Fibroblast of gingiva (primary cell): ENCODE measurements around the gene GPR78.

Source experiments
- DNase-seq: peaks from one replicate; pipeline ENCODE4 v3.0.0-alpha.2; 2011; ENCODE audit warnings: low read depth

GPR78 gene, protein sequence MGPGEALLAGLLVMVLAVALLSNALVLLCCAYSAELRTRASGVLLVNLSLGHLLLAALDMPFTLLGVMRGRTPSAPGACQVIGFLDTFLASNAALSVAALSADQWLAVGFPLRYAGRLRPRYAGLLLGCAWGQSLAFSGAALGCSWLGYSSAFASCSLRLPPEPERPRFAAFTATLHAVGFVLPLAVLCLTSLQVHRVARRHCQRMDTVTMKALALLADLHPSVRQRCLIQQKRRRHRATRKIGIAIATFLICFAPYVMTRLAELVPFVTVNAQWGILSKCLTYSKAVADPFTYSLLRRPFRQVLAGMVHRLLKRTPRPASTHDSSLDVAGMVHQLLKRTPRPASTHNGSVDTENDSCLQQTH

DNA sequence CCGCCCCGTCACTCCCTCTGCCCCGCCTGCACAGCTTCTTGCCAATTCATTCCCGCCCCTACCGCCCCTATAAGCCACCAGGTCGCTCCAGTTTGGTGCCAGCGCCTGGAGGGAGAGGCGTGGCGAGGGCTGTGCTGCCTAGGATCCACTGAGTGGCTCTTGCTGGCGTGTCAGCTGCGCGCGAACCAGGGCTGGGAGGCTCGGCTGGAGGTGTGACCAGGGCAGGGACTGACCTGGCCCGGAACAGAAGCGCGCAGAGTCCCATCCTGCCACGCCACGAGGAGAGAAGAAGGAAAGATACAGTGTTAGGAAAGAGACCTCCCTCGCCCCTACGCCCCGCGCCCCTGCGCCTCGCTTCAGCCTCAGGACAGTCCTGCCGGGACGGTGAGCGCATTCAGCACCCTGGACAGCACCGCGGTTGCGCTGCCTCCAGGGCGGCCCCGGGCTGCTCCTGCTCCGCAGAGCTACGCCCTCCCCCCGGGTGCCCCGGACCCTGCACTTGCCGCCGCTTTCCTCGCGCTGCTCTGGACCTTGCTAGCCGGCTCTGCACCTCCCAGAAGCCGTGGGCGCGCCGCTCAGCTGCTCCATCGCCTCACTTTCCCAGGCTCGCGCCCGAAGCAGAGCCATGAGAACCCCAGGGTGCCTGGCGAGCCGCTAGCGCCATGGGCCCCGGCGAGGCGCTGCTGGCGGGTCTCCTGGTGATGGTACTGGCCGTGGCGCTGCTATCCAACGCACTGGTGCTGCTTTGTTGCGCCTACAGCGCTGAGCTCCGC, at the start of gene GPR78:
Gene GPR78, plus strand, starts transcription at position 72 of the 773 bp plus-strand sequence. Its CDS starts 591 bp downstream, at position 663.
- DNase-seq, result no peak

DNA sequence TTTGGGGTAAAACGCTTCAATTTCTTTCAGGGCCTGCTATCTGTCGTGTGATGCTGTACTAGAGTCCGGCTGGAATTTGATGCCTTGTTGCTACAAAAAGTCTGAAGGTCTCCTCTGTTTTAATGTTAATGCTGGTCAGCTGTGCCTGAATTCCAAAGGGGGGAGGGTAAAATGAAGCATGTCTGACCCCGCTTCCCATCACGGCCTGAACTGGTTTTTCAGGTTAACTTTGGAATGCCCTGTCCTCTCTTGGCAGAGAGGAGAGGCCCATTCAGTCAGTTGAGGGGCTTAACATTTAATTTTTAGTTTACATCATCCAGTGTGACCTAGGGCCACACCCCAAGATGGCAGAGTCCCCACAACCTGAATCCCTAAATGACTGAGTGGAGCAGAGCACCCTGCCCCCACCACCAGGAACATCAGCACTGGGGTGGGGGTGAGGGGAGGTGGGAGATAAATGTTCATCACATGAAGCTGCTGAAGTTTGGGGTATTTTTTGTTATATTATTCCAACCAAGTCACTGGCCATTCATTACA, 47.9 kb upstream of the GPR78 start:
- no peak for DNase-seq

DNA sequence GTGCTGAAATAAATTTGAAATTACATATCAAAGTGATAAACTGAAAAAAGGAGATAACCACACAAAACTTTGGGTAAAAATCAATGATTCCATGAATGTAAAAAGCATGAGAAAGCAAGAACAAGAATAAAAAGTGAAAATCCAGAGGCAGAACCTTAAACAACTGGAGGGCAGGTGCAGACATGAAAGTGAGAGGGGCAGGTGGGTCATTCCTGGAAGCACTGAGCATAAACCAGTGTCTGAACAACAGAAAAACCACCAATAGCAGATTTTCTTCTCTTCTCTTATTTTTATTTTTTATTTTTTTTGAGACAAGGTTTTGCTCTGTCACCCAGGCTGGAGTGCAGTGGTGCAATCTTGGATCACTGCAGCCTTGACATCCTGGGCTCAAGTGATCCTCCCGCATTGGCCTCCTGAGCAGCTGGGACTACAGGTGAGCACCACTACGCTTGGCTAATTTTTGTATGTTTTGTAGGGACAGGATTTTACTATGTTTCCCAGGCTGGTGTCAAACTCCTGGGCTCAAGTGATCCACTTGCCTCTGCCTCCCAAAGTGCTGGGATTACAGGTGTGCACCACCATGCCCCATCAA, 46.8 kb upstream of the GPR78 start:
- no peak for DNase-seq

DNA sequence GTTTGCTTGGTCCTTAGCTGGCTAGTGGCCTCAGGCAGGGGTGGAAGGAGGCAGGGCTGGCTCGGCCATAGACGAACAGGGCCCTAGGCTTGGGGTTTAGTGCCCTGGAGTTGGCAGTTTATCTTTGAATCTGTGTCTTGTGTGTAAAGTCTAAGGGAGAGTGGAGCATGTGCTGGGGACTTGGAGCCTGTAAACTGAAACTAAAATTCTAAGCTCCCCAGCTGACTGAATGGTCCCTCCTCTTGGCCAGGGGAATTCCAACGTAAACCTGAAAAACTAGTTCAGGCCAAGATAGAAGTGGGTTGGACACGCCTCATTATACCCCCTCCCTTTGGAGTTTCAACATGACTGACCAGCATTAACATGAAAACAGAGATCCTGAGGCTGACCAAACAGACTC, 46.1 kb upstream of the GPR78 start:
- no peak for DNase-seq

DNA sequence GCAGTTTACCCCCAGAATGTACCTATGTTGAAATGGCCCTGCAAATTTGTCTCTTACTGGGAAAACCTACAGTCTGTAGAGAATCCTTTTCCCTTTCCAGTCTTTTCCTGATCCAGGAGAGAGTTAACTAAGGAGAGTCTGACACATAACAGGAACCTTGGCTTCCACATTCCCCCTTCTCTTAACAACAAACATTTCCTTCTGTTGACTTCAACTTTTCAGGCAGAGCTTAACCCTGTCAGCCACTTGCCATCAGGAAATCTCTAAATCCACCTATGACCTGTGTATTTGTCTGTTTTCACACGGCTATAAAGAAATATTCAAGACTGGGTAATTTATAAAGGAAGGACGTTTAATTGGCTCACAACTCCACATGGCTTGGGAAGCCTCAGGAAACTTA, 45.6 kb upstream of the GPR78 start:
- no peak for DNase-seq

DNA sequence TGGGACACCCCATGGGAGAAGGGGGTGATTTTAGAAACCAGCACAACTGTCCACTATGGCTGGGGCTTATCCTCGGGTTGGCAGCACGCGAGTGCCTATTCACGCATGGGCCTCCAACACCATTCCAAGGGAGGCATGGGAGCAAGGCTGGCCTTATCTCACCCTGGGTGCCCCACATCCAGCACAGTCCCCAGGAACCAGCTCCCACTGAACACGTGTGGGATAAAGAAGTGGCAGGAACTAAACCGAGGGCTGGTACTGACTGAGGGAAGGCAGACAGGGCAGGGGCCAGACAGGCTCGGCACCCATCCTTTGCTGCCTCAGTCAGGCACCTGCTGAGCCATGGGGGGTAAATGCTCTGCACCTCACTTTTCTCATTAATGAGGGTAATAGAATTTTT, 43.7 kb upstream of the GPR78 start:
- DNase-seq, result no peak

DNA sequence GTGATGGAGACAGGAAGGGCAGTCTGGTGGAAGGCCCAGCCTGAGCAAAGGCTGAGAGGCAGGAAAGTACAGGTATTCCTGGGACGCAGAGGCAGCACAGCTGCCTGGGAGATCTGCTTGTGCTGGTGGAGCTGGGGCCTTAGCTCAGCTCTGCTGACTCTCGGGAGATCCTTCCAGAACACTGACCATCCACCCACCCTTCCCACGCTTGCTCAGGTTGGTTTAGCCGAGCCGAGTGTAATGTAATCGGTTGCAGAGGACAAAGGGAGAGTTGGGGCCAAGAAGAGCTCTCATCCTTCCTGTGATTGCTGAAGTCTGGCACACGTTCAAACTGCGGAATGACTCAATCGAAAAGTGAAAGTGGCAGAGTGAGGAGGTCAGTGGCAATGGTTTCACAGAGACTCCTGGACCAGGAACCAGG, 43.1 kb upstream of the GPR78 start:
- peak; percentile 77 for DNase-seq

DNA sequence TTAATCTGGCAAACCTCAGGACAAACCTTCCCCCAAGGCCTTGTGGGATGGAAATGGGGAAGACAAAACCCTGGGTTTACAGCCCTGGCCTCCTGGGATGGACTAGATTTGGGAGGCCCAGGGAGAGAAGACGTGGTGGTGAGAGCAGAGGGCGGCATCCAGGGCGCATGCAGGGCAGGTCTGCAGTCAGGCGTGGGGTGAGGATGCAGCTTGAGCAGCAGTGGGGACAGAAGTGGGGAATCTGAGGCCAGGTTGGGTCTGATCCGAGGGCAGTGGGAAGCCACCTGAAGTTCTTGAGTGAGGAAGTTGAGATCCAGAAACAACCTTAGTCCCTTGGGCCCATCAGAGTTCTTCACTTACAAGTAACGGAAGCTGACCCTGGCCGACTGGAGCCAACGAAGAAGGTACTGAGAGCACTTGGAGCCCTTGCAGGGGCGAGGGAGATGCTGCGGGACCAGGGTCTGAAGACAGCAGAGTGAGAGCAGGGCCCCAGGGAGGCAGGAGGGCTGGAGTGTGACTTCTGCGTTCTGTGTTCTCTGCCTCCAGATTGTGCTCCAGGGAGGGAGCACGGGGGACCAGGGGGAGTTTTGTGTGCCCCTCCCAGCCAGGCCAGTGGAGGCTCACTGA, 42.0 kb upstream of the GPR78 start:
- DNase-seq, result no peak

DNA sequence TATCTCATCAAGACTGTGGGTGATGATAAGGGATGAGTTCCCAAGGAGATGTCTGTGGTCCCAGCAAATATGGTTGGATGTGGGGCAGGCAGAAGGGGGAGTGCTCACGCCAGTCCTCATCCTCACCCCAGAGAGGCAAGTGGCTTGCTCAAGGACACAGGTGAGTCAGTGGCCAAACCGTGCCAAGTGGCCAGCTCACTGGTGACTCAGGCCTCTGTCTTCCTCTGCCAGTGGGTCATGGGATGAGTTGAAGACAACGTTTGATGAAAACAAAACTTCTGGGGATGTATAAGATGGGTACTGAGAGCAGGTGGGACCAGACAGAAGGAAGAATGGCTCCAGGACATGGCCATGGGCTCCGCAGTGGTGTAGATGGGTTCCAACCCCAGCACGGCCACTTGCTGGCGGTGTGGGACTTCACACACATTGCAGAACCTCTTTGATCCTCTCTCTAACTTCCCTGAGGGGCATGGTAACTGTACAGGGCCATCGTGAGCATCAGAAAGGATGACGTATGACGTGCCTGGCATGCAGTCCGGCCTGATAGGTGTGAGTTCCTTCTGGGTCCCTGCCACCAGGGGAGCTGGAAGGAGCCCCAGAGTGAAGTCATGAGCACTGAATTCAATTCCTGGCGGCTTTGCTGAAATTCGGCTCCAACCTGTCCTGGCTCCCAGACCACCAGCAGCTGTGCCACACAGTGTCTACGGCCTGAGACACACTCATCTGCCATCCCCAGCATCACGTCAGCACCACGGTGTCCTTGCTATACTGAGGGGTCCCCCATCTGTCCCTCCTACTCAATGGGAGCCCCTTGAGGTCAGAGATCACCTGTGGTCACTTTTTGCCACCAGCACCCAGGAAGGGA, 41.3 kb upstream of the GPR78 start:
- peak; percentile 13 for DNase-seq

DNA sequence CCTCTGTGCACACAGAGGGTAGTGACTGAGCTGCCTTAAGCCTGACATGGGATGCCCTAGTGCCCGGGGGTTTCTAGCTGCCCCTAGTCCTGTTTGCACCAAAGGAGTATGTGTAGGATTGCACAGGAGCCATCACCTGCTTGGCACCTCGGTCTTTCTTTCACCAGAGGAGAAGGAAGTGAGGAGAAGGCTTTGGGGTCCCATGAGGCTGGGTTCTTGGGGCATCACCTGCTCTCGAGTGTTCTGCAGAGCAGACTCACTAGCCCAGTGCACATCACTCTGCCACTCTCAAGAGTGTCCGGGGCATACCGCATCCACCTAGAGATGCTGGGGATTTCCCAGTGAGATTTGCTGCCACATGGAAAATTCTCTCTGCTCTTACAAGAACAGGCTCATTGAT, 40.5 kb upstream of the GPR78 start:
- no peak for DNase-seq

DNA sequence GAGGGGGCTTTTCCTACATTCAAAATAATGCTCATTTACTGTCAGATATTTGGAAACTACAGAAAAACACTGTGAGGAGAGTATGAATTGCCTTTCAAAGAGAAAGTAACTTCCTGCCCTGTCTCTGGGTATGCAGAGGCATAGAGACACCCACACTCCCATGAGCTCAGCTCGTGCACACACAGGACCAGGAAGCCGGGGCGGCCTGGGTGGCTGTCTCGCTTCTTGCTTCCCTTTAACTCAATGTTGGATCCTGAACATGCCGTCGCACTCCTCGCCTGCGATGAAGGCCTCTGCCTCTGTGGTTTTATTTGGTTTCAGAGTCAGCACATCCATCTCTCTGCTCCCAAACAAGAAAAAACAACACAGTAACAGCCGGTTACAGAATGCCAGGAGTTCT, 40.1 kb upstream of the GPR78 start:
- DNase-seq, result no peak

DNA sequence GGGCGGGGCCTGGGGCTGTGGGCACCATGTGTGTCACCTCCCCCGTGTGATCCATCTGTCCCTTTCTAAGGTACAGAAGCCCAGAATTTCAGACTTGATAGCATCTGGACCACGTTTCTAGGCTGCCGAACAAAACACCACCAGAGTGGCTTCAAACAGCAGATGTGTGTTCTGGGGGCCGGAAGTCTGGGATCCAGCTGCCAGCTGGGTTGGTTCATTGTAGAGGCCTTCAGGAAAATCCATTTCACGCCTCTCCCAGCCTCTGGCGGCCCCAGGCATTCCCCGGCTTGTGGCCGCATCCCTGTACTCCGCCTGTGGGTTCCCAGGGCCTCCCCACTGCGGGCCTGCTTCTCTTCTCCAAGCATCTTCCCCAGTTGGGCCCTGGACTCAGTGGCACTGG, 39.6 kb upstream of the GPR78 start:
- DNase-seq, result no peak

DNA sequence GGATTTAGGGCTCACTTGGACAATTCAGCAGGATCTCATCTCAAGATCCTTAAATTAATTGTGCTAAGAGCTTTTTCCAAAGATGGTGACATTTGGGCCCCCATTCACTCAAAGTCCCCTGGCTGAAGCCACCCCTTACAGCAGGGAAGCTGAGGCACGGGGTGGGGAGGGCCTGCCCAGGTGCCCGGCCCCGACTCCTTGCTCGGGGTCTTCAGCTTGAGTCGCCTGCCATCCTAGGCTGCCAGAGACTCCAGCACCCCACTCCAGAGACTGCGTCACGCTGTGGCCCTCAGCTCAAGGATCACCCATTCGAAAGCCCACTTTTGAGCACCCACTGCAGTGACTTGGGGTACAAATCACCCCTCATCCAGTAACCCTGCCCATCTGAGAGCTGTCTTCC, 39.2 kb upstream of the GPR78 start:
- no peak for DNase-seq

DNA sequence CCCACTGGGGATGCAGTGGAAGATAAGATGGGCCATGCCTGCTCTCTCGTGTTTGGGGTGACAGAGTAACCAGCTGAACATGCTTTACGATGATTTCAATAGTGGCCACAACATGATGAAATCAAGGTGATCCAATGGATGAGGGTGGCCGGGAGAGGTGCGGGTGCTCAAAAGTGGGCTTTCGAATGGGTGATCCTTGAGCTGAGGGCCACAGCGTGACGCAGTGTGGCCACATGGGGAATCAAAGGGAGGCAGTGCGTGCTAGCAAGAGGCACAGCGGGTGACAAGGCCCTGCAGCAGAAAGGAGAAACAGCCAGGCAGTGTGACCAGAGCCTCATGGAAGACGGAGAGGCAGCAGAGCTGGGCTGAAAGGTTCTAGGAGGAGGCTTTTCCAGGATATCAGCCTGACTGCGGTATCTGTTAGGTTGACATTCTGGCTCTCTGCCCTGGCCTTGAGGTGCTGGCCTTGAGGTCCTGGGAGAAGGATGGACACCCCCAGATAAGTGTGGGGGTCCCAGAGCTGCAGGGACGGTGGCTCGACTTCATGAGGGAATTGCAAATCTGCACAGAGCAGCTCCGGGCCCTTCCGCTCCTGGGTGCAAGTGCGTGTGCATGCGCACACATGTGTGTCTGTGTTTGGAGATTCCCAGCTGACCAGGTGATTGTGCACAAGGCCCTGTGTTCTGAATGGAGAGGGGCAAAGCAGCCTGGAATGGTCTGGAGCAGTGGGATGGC, 38.0 kb upstream of the GPR78 start:
- DNase-seq, result no peak

DNA sequence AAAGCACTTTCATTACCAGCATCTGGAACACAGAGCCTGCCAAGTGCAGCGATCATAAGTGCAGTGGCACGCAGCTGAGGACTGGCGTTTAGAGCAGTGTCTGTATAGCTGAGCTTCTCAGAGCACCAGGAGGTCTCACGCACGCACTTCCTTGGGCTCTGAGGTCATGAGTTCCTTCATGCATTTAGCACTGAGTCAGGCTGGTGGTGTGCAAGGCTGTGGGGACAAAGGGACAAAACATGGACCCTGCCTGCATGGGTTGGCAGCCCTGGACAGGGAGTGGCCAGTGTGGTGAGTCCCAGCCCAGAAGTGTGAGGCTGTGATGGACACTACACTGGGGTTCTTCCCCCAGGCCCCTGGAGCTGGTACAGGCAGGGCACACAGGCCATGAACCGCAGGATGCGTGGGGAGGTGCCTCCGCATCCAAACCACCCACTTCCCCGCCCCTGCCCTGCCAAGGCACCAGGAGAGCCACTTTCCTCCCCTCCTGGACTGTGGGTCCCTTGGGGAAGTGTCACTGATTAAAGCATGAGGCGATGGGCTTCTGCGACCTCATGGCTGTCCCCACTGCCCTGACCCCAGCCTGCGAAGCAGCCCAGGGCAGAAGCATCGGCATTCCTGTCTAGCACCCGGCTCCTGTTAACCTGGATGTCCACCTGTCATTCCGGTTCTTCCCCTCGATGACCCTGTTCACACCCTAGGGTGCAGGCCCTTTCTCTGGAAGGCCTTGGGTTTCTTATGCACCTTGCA, 37.2 kb upstream of the GPR78 start:
- no peak for DNase-seq

DNA sequence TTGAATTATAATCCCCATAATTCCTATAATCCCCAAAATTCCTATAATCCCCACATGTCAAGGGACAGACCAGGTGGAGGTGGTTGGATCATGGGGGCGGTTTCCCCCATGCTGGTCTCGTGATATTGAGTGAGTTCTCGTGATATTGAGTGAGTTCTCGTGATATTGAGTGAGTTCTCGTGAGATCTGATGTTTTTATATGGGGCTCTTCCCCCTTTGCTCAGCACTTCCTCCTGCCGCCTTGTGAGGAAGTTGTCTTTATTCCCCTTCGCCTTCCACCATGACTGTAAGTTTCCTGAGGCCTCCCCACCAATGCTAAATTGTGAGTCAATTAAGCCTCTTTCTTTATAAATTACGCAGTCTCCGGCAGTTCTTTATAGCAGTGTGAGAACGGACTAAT, 36.6 kb upstream of the GPR78 start:
- no peak for DNase-seq

DNA sequence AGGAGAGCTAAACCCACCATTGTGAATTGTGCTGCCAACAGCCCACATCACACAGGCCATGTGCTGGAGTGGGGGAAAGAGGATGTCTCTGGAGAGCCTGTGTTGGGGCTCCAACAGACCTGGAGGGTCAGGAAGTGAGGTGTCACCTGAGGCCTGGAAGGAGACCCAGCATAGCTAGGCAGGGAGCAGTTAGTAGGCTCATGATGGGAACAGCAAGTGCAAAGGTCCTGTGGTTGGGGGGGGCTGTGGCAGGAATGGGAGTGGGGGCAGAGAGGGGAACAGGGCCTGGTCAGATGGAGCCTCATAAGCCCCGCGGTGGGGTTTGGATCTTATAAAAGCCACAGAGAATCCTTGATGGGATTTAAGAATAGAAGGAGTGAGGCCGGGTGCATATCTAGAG, 35.9 kb upstream of the GPR78 start:
- no peak for DNase-seq

DNA sequence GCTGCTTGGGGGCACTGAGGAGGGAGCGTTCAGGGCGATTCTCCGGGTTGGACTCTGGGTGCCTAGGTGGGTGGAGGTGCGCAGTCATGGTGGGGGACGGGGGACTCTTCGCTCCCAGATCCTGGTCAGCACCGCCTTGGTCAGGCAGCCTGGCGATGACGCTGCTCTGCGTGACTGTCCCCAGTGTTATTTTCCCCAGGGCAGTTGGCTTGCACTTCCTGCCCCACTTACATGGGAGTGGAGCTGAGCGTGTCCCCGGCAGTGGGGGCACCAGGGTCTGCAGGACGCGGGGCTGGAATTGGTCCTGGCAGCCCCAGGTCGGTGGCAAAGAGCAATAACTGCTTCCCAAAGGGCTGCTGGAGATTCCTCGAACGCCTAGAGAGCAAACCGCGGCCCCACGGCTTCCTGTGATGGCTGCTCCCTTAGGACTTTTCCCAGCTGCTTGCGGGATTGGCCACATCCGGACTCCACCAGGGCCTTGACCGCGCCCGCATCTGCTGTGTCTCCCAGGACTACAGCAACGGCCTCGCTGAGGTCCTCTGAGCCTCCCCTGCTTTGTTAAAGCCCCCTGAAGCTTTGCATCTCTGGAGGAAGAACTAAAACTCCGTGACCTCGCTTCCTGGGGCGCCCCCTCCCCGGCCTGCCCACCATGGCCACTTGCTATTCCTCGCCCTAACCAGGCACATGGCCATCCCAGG, 35.3 kb upstream of the GPR78 start:
- DNase-seq, result no peak

DNA sequence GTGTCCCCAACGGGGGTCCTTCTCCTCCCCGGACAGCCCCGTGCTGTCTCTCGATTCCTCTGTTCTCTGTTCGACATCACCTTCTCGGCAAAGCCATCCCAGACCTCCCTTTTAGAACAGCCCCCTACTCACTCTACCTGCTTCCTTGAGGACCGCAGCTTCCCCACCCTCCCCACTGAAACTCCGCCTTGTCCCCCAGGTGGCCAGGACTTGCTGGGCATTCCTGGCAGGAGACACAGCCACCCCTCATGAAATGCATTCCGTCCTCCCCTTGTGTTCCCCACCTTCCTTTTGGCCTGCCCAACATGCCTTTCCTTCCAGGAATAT, 34.8 kb upstream of the GPR78 start:
- DNase-seq, result no peak

DNA sequence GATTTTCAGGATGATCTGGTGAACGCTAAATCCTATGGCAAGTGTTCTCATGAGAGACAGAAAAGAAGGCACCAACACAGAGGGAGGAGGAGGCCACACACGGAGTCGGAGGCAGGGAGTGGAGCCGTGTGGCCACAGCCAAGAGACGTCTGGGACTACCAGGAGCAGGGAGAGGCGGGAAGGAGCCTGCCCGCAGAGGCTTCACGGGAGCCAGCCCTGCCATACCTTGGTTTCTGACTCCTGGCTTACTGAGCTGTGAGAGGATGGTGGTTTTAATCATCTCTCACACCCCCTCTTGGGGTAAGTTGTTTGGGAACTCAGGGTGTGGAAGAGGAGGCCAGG, 33.5 kb upstream of the GPR78 start:
- no peak for DNase-seq
